IMR-90 (cell line): ENCODE measurements around the gene PHC2. TPM values are rescaled to one million over a fixed set of nuclear protein-coding genes. Genes with fewer than 3 reads are reported as not detected.
A peak's percentile ranks its signal among the peaks of the same experiment; 100 is the strongest.

Source experiments
- ATAC-seq: fragments of 200-7000 bp; cut with Tn5 transposase; 2 replicates; pipeline ENCODE4 v1.9.1; 2020; ENCODE audit warnings: low read depth, mild to moderate bottlenecking, moderate library complexity
- BruUV-seq: library from RNA; stranded (reverse); fragments of 400-500 nt; replicated peaks from 2 replicates; lab custom pipeline; 2021; lab: Mats Ljungman, UMichigan
- CTCF ChIA-PET: fragments of 300-600 bp; formaldehyde crosslinking; extraction: SDS; loops from one replicate; lab custom pipeline; 2021; ENCODE audit warnings: antibody characterized with exemption; lab: Yijun Ruan, JAX
- POLR2A ChIA-PET: fragments of 300-600 bp; sonication (Branson Sonifier 250); formaldehyde crosslinking; loops from one replicate; lab custom pipeline; 2022; ENCODE audit warnings: antibody characterized with exemption; ENCODE audit not compliant: unreplicated experiment; lab: Charles Lee
- DNase-seq: peaks from one replicate; pipeline ENCODE4 v3.0.0; 2013
- H2AFZ ChIP-seq: replicated peaks from 2 replicates; pipeline ENCODE3; 2013; ENCODE audit warnings: low read length, mild to moderate bottlenecking; ENCODE audit not compliant: poor library complexity
- H2AK5ac ChIP-seq: 2 replicates; pipeline ENCODE4 v1.6.1; 2013; ENCODE audit warnings: low read depth, low read length, inconsistent platforms
- H2AK9ac ChIP-seq: replicated peaks from 2 replicates; pipeline ENCODE3; 2013; ENCODE audit warnings: mild to moderate bottlenecking, low read depth, low read length, moderate library complexity; ENCODE audit not compliant: poor library complexity
- H2BK120ac ChIP-seq: 2 replicates; pipeline ENCODE4 v1.6.1; 2013; ENCODE audit warnings: low read depth, low read length, inconsistent platforms
- H2BK15ac ChIP-seq: 3 replicates; pipeline ENCODE4 v1.6.1; 2013; ENCODE audit warnings: low read depth, low read length, inconsistent platforms
- H2BK20ac ChIP-seq: 2 replicates; pipeline ENCODE4 v1.6.1; 2013; ENCODE audit warnings: low read depth, mild to moderate bottlenecking, inconsistent platforms, low read length, moderate library complexity
- H2BK5ac ChIP-seq: 2 replicates; pipeline ENCODE4 v1.6.1; 2013; ENCODE audit warnings: mild to moderate bottlenecking, low read depth, low read length, inconsistent platforms; ENCODE audit not compliant: poor library complexity, severe bottlenecking
- H3K14ac ChIP-seq: replicated peaks from 2 replicates; pipeline ENCODE4 v1.6.1; 2013; ENCODE audit warnings: low read depth, low read length, inconsistent platforms
- H3K18ac ChIP-seq: 2 replicates; pipeline ENCODE4 v1.6.1; 2013; ENCODE audit warnings: low read depth, low read length, control low read depth
- H3K23ac ChIP-seq: 2 replicates; pipeline ENCODE4 v1.6.1; 2013; ENCODE audit warnings: low read depth, low read length, inconsistent platforms
- H3K27ac ChIP-seq: 2 replicates; pipeline ENCODE4 v1.5.1; 2013; ENCODE audit warnings: mild to moderate bottlenecking, control low read depth, low read length; ENCODE audit not compliant: insufficient read depth
- H3K27me3 ChIP-seq: 2 replicates; pipeline ENCODE4 v1.6.1; 2013; ENCODE audit warnings: low read length; ENCODE audit not compliant: control insufficient read depth, insufficient read depth
- H3K36me3 ChIP-seq: 2 replicates; pipeline ENCODE4 v1.6.1; 2013; ENCODE audit warnings: low read length, mixed read lengths; ENCODE audit not compliant: control insufficient read depth, insufficient read depth
- H3K4ac ChIP-seq: 2 replicates; pipeline ENCODE4 v1.6.1; 2013; ENCODE audit warnings: low read depth, low read length, inconsistent platforms
- H3K4me1 ChIP-seq: 2 replicates; pipeline ENCODE4 v1.6.1; 2013; ENCODE audit warnings: low read length, mixed read lengths; ENCODE audit not compliant: control insufficient read depth, insufficient read depth
- H3K4me2 ChIP-seq: 2 replicates; pipeline ENCODE4 v1.6.1; 2013; ENCODE audit warnings: low read depth, mild to moderate bottlenecking, control low read depth, low read length, moderate library complexity
- H3K4me3 ChIP-seq: 2 replicates; pipeline ENCODE4 v1.5.1; 2013; ENCODE audit warnings: low read depth, mild to moderate bottlenecking, control low read depth, low read length, moderate library complexity; ENCODE audit not compliant: insufficient read depth
- H3K56ac ChIP-seq: 2 replicates; pipeline ENCODE4 v1.6.1; 2013; ENCODE audit warnings: low read length, inconsistent platforms; ENCODE audit not compliant: insufficient read depth; ENCODE audit errors: extremely low read depth
- H3K79me1 ChIP-seq, 2 experiments: 2 replicates each; pipeline ENCODE4 v1.6.1; 2013; ENCODE audit warnings: low read length in 2 of 2, inconsistent platforms in 1 of 2, low read depth in 1 of 2
- H3K9ac ChIP-seq: 2 replicates; pipeline ENCODE4 v1.6.1; 2013; ENCODE audit warnings: low read depth, low read length, control low read depth
- H3K9me1 ChIP-seq: 2 replicates; pipeline ENCODE4 v1.6.1; 2013; ENCODE audit warnings: low read length, inconsistent platforms; ENCODE audit not compliant: insufficient read depth
- H3K9me3 ChIP-seq: 2 replicates; pipeline ENCODE4 v1.6.1; 2013; ENCODE audit warnings: low read length; ENCODE audit not compliant: control insufficient read depth, insufficient read depth
- H4K20me1 ChIP-seq: 2 replicates; pipeline ENCODE4 v1.6.1; 2013; ENCODE audit warnings: low read length, inconsistent platforms; ENCODE audit not compliant: insufficient read depth
- H4K5ac ChIP-seq: 2 replicates; pipeline ENCODE4 v1.6.1; 2013; ENCODE audit warnings: mild to moderate bottlenecking, low read depth, low read length, control low read depth
- H4K8ac ChIP-seq, 2 experiments: 2 replicates each; pipeline ENCODE4 v1.6.1; 2013; ENCODE audit warnings: low read depth in 2 of 2, low read length in 2 of 2, control low read depth in 1 of 2, inconsistent platforms in 1 of 2
- H4K91ac ChIP-seq: 2 replicates; pipeline ENCODE4 v1.6.1; 2013; ENCODE audit warnings: low read depth, low read length, inconsistent platforms; ENCODE audit not compliant: insufficient read depth
- BHLHE40 ChIP-seq: fragments of 150-350 bp; IDR thresholded peaks from 2 replicates; pipeline ENCODE4 v1.6.1; 2016; ENCODE audit warnings: mild to moderate bottlenecking, low read depth, low read length
- CEBPB ChIP-seq: IDR thresholded peaks from 2 replicates; pipeline ENCODE4 v1.6.1; 2012; ENCODE audit warnings: low read depth, low read length, improper control_type of control experiment
- CHD1 ChIP-seq: IDR thresholded peaks from 2 replicates; pipeline ENCODE4 v1.6.1; 2012; ENCODE audit warnings: low read depth, low read length, improper control_type of control experiment
- FOS ChIP-seq: fragments of 150-350 bp; IDR thresholded peaks from 2 replicates; pipeline ENCODE4 v1.6.1; 2016; ENCODE audit warnings: low read depth, low read length
- MAFK ChIP-seq: IDR thresholded peaks from 2 replicates; pipeline ENCODE4 v1.6.1; 2012; ENCODE audit warnings: low read depth, low read length, improper control_type of control experiment
- MAZ ChIP-seq: IDR thresholded peaks from 2 replicates; pipeline ENCODE4 v1.6.1; 2012; ENCODE audit warnings: low read depth, mild to moderate bottlenecking, low read length, improper control_type of control experiment, moderate library complexity, borderline replicate concordance
- MXI1 ChIP-seq: IDR thresholded peaks from 2 replicates; pipeline ENCODE4 v1.6.1; 2012; ENCODE audit warnings: low read depth, mild to moderate bottlenecking, low read length, moderate library complexity, borderline replicate concordance
- NFE2L2 ChIP-seq: fragments of 150-350 bp; IDR thresholded peaks from 2 replicates; pipeline ENCODE4 v1.6.1; 2016; ENCODE audit warnings: low read depth, mild to moderate bottlenecking, low read length
- POLR2A ChIP-seq: IDR thresholded peaks from 2 replicates; pipeline ENCODE4 v1.6.1; 2012; ENCODE audit warnings: mild to moderate bottlenecking, low read depth, low read length
- RAD21 ChIP-seq: IDR thresholded peaks from 2 replicates; pipeline ENCODE4 v1.6.1; 2012; ENCODE audit warnings: low read length, improper control_type of control experiment
- RCOR1 ChIP-seq: IDR thresholded peaks from 2 replicates; pipeline ENCODE4 v1.6.1; 2012; ENCODE audit warnings: mild to moderate bottlenecking, low read length, improper control_type of control experiment; ENCODE audit not compliant: insufficient replicate concordance
- RFX5 ChIP-seq: IDR thresholded peaks from 2 replicates; pipeline ENCODE4 v1.8.0; 2012; ENCODE audit warnings: low read depth, mild to moderate bottlenecking, low read length, moderate library complexity
- SMC3 ChIP-seq: fragments of 150-350 bp; IDR thresholded peaks from 2 replicates; pipeline ENCODE4 v1.6.1; 2016; ENCODE audit warnings: low read depth, mild to moderate bottlenecking, antibody characterized with exemption, low read length, moderate library complexity
- WGBS, 2 experiments: methylation state at CpG; one replicate each; pipeline versions ENCODE4 v1.1.5 to v1.1.7; 2013; ENCODE audit warnings: missing lambda C conversion rate in 2 of 2; ENCODE audit not compliant: insufficient read length in 1 of 2; ENCODE audit errors: extremely low coverage in 2 of 2; 5-methylcytosine and 5-hydroxymethylcytosine counted together
- dilution Hi-C: fragments of 300-500 bp; cut with HindIII; formaldehyde crosslinking; loops from one replicate; pipeline ENCODE4 v1.14.3; 2018; ENCODE audit warnings: low sequenced_read_pairs; ENCODE audit not compliant: unreplicated experiment
- in situ Hi-C: fragments of 300-500 bp; cut with MboI; formaldehyde crosslinking; loops from 3 replicates; pipeline ENCODE4 v1.14.3; 2019; ENCODE audit warnings: low sequenced_read_pairs, inconsistent platforms, mixed read lengths
- intact Hi-C: fragments of 100-400 bp; cut with micrococcal nuclease; formaldehyde crosslinking; loops from 2 replicates; pipeline ENCODE4 v1.10.0; 2022
- polyA plus RNA-seq, 3 experiments: library from polyadenylated mRNA; depleted of rRNA; stranded (reverse); fragments of >200 nt; gene quantifications; 2 replicates each; pipeline ENCODE4 v1.2.3, GENCODE V29; 2012; ENCODE audit warnings: low replicate concordance in 1 of 3
- total RNA-seq: library from RNA; depleted of rRNA; stranded (reverse); fragments of >200 nt; gene quantifications from 2 replicates; pipeline ENCODE4 v1.2.3, GENCODE V29; 2012
- TF ChIP-seq, protein P1 (sequence below): fragments of 150-350 bp; IDR thresholded peaks from 2 replicates; pipeline ENCODE4 v1.6.1; 2017; ENCODE audit warnings: mild to moderate bottlenecking, antibody characterized with exemption, low read length, low read depth
- TF ChIP-seq, protein P2 (sequence below): conservative IDR thresholded peaks from 2 replicates; pipeline ENCODE4 v1.5.1; 2012; ENCODE audit warnings: mild to moderate bottlenecking, low read depth, low read length, improper control_type of control experiment

The PHC2 gene
- total and polyA plus RNA-seq, 2 of the 4 experiments (the other 2 are of a cell fraction): 46.4 to 98.1 TPM

DNA sequence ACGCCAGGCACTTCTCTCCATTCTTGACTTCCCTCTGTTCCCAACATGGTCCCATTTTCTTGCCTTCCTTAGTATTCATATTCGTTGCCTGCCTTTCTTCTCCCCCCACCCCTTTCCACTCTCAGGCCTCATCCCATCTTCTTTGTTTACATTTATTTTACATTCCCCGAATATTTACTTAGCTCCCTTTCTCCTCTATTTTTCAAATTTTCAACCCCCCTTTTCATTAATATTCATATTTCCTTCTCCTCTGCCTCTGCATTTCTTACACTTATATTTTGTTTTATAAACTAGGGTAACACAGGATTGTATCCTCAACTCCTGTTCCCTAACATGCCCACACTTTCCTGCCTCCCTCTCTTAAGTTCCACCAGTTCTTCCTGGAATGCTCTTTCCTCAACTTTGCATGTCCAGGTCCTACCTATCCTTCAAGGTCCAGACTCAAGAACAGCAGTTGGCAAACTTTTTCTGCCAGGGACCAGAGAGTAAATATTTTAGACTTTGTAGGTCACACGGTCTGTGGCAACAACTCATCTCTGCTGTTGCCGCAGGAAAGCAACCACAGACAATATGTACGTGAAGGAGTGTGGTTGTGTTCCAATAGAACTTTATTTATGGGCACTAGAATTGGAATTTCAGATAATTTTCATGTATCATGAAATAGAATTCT, 80.1 kb downstream of the PHC2 start:
- peak overlapping the region; percentile 53; the same call in 1 of the 2 replicates for H2BK20ac ChIP-seq
- H3K4me1 ChIP-seq: peaks cover 10% of the 10 kb centered on the region
- DNase-seq (no peak), ATAC-seq (no peak)
- H2BK5ac ChIP-seq: peak overlapping the region; percentile 51
- peak overlapping the region; percentile 86 for H3K27ac ChIP-seq
- H4K5ac ChIP-seq: peak overlapping the region; percentile 90
- H2AK5ac ChIP-seq: peak overlapping the region; percentile 95
- peak overlapping the region; percentile 90 for H3K9ac ChIP-seq
- peaks cover 19% of the 10 kb centered on the region for H3K36me3 ChIP-seq
- peak overlapping the region; percentile 96 for H3K4ac ChIP-seq
- H3K18ac ChIP-seq: peak overlapping the region; percentile 86
- peak overlapping the region; percentile 64 for H3K4me3 ChIP-seq
- dilution Hi-C loops: no loop called here
- H3K79me1 ChIP-seq: peaks cover 6 to 28% of the 10 kb centered on the region in 2 experiments
- peak overlapping the region; percentile 76 for H2BK120ac ChIP-seq
- 20 to 100% methylated on average over 1 of the region's 6 CpGs for WGBS, 2 experiments
- no peaks in the 10 kb centered on the region for H3K9me3 ChIP-seq
- H3K14ac ChIP-seq: peak overlapping the region; percentile 95
- in situ Hi-C loops: no loop called here
- H4K91ac ChIP-seq: peak overlapping the region; percentile 95
- peak overlapping the region; percentile 84 for H2AK9ac ChIP-seq
- H4K20me1 ChIP-seq: peaks cover 19% of the 10 kb centered on the region
- no peaks in the 10 kb centered on the region for H3K27me3 ChIP-seq
- peak overlapping the region; percentile 95 for H2AFZ ChIP-seq
- intact Hi-C loops: no loop called here
- H3K9me1 ChIP-seq: peaks cover 3% of the 10 kb centered on the region; the same call in 1 of the 2 replicates
- no TSS peak for BruUV-seq
- H3K23ac ChIP-seq: peak overlapping the region; percentile 98
- peak overlapping the region; percentile 64; the same call in 1 of the 2 replicates for H3K56ac ChIP-seq
- H3K4me2 ChIP-seq: peak overlapping the region; percentile 85
- peak overlapping the region; percentile 72; the same call in 2 of the 3 replicates for H2BK15ac ChIP-seq
- POLR2A ChIA-PET: interaction anchor here (0.6 kb wide), 1 partner anchor 15 kb away, joined by 3 read pairs; no protein-coding TSS in a partner anchor
- H4K8ac ChIP-seq: peak overlapping the region; percentile 86 to 96
- CTCF ChIA-PET: interaction anchor here (0.9 kb wide), 1 partner anchor 11 kb away, joined by 3 read pairs; no protein-coding TSS in a partner anchor
- TF ChIP-seq FOS (no peak), NFE2L2 (no peak), MXI1 (no peak), MAZ (no peak), CEBPB (no peak), MAFK (no peak), BHLHE40 (no peak), CHD1 (no peak), RAD21 (no peak), SMC3 (no peak), POLR2A (no peak), RFX5 (no peak), RCOR1 (no peak)
- TF ChIP-seq, protein P1, sequence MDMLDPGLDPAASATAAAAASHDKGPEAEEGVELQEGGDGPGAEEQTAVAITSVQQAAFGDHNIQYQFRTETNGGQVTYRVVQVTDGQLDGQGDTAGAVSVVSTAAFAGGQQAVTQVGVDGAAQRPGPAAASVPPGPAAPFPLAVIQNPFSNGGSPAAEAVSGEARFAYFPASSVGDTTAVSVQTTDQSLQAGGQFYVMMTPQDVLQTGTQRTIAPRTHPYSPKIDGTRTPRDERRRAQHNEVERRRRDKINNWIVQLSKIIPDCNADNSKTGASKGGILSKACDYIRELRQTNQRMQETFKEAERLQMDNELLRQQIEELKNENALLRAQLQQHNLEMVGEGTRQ: no peak
- TF ChIP-seq, protein P2, sequence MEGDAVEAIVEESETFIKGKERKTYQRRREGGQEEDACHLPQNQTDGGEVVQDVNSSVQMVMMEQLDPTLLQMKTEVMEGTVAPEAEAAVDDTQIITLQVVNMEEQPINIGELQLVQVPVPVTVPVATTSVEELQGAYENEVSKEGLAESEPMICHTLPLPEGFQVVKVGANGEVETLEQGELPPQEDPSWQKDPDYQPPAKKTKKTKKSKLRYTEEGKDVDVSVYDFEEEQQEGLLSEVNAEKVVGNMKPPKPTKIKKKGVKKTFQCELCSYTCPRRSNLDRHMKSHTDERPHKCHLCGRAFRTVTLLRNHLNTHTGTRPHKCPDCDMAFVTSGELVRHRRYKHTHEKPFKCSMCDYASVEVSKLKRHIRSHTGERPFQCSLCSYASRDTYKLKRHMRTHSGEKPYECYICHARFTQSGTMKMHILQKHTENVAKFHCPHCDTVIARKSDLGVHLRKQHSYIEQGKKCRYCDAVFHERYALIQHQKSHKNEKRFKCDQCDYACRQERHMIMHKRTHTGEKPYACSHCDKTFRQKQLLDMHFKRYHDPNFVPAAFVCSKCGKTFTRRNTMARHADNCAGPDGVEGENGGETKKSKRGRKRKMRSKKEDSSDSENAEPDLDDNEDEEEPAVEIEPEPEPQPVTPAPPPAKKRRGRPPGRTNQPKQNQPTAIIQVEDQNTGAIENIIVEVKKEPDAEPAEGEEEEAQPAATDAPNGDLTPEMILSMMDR: no peak
